ENCODE results near the gene FLCN.
A peak's percentile ranks its signal among the peaks of the same experiment; 100 is the strongest.

FLCN gene

GRCh38 chr17:17183744-17184143 lies 53.2 kb downstream of the FLCN start:
- DNase-seq: no peak

GRCh38 chr17:17182598-17183136 lies 54.3 kb downstream of the FLCN start:
- no peak for DNase-seq

GRCh38 chr17:17181666-17182597 lies 55.0 kb downstream of the FLCN start:
- no peak for DNase-seq

GRCh38 chr17:17180741-17181525 lies 56.0 kb downstream of the FLCN start:
- peak; percentile 51 for DNase-seq

DNA sequence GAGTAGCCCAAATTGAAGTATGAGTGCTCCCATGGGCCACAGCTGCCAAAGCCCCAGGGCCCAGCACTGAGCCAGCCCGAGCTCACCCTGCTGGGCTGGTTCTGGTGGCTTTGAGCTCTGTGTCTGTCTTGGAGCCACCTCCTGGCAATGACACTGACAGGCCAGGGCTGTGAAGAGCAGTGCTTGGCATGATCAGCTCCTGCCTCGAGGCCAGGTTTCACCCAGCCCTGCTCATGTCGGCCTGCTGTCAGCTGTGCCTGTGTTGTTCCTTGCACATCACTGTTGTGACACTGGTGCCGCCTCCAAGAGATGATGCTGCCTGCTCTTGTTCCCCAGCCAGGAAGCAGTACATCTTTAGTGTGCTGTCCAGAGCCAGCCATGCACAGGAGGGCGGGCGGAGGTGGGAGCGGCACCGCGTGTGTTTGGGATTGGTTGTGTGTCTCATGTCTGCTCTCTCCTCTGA lies 56.8 kb downstream of the FLCN start:
- no peak for DNase-seq

DNA sequence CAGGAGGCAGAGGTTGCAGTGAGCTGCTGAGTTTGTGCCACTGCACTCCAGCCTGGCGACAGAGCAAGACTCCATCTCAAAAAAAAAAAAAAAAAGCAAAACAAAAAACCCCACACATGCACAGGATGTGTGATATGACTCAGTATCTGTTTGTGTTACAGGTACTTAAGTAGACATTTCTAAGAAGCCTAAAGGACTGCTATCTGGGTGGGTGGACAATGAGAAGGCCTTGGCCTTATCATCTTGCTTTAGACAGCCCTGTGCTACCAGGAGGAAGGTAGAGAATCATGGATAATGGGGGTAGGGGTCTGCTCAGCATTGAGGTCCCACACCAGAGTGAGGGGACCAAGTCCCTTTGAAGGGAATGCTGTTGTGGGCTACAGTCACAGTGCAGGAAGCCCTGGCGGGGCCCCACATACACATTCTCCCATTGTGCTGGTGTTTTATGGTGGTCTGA lies 57.6 kb downstream of the FLCN start:
- no peak for DNase-seq

GRCh38 chr17:17177176-17177575 lies 59.8 kb downstream of the FLCN start:
- DNase-seq: no peak

GRCh38 chr17:17176341-17176740 lies 60.6 kb downstream of the FLCN start:
- DNase-seq: no peak

- no peak for DNase-seq
These were observed 61.1 kb downstream of the FLCN start for GRCh38 chr17:17175917-17176316.

DNA sequence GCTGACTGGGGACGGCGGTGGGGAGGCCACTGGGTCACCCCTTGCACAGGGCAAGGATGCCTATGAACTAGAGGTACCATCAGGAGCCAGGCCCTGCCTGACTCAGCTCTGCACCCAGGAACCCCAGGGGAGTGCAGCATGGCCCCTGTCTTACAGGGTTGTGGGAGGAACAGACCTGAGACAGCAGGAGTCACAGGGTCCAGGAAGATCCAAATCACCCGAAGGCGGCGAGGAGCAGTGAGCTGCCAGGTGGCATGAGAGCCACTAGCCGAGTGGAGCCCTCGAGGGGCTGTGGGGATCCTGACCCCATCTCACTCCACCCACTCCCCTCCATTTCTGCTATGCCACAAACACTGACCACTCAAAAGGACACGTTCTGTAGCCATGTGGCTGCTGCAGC lies 61.6 kb downstream of the FLCN start:
- no peak for DNase-seq

GRCh38 chr17:17173921-17174320 lies 63.0 kb downstream of the FLCN start:
- DNase-seq: no peak

GRCh38 chr17:17172990-17173389 lies 64.0 kb downstream of the FLCN start:
- no peak for DNase-seq

- peak; percentile 26 for DNase-seq
These were observed 64.7 kb downstream of the FLCN start for GRCh38 chr17:17172001-17172939.

DNA sequence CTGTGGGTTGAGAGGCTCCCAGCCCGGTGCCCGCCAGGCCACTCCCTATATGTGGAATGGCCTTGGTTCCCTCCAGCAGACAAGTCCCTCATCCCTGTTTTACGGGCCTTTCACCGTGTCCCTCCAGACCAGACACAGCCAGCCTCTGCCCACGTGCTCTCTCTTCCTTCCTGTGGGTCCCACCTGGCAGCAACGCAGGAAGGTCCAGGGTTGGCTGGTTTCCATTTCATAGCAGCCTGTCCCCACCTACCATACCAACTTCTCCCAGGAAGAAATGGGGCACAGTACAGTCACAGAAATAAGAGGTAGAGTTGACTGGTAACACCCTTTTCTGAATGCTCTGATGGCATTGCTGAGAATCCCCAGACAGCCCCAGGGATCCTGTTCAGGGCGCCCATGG lies 65.8 kb downstream of the FLCN start:
- DNase-seq: no peak

DNA sequence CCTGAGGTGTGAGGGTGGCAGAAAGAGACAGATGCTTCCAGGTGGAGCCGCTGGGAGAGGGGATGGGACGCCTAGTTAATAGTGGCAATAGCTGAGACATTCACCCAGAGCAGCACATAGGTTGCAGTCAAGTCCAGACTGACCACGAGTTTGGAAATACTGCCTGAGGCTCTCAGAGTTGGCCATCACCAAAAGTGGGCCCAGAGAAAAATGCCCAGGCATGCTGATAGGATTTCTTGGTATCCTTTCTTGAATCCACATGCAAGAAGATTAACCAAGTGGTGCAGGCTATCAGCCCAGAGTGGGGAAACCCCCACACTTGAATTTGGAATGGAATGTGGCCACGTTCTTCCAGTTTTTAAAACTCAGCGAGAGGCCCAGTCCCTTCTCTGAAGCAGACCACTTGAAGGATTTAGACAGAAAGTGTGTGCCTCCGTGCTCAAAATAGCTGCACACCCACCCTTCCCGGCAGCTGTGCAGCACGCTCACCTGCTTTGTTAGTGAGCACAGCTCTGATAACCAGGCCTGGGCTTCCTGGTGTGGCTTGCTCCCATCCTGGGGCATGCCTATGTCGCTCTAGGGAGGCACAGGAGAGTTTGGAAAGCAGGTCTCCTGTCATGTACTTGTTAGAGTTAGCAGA lies 66.5 kb downstream of the FLCN start:
- DNase-seq: no peak

DNA sequence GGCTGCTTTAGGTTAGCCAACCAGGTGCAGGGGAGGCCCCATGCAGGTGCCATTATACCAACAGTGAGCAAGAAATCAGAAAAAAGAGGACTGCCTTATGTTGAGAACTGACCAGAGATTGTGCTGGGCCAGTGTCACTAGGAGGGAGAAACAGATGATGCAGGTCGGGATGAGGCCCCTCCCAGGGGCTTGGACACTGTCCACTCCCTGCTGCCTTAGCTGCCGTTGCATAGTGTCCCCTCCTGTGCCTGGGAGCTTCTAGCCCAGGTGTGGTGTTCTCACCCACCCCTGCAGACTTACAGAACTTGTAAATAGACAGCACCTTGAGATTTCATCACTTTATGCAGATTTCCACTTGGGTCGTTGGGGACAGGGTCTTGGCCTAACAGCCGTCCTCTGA lies 67.6 kb downstream of the FLCN start:
- DNase-seq: no peak

GRCh38 chr17:17168401-17168800 lies 68.6 kb downstream of the FLCN start:
- DNase-seq: no peak

DNA sequence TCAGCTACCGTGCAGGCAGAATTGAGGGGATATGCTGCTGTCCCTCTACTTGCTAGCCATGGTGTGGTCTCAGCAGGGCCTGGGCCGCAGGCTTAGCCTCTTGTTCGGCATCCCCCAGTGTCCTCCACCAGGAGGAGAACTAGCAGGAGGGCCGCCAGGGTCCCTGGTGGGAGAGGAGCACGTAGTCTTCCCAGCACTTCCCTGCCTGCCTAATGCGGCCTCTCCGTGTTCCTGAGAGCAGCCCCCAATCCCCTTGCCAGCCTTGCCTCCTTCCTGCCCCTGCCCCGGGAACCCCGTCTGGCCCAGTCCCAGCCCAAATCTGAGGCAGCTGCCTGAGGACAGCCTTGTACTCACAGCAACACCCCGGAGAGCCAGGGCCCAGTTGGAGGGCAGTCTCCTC lies 69.0 kb downstream of the FLCN start:
- DNase-seq: no peak

- DNase-seq: no peak
These were observed 69.6 kb downstream of the FLCN start for GRCh38 chr17:17167356-17167755.

- no peak for DNase-seq
These were observed 70.5 kb downstream of the FLCN start for GRCh38 chr17:17166446-17166845.

DNA sequence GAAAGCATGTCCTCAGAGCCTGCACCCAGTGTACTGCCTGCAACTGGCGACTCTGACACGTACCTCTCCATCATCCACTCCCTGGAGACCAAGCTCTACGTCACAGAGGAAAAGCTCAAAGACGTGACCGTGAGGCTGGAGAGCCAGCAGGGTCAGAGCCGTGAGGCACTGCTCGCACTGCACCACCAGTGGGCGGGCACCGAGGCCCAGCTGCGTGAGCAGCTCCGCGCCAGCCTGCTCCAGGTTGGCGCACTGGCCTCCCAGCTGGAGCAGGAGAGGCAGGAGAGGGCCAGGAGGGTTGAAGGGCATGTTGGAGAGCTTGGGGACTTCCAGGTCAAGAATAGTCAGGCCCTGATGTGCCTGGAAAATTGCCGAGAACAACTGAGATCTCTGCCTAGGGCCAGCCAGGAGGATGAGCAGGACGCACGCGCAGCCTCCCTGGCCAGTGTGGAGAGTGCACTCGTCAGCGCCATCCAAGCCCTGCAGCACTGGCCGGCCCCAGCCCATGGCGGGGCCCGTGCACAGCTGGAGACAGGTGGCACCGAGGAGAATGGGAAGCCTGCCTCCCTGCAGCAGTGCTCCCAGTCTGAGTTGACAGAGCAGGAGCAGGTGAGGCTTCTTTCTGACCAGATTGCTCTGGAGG lies 71.2 kb downstream of the FLCN start:
- DNase-seq: no peak
